GM18498 (cell line): ENCODE data around the gene TMEM82.

Source experiments
- ATAC-seq: cut with Tn5 transposase; IDR thresholded peaks from one replicate; pipeline ENCODE4 v1.9.1; 2021; ENCODE audit warnings: mild to moderate bottlenecking, moderate library complexity; ENCODE audit not compliant: unreplicated experiment

TMEM82 gene

GRCh38 chr1:15755646-15756040 lies 13.3 kb downstream of the TMEM82 start:
- no peak for ATAC-seq

- no peak for ATAC-seq
Observed at GRCh38 chr1:15756143-15757015, 14.1 kb downstream of the TMEM82 start.

GRCh38 chr1:15757016-15757543 lies 14.8 kb downstream of the TMEM82 start:
- ATAC-seq, result no peak

- no peak for ATAC-seq
Observed at GRCh38 chr1:15757575-15758342, 15.5 kb downstream of the TMEM82 start.

GRCh38 chr1:15758343-15758931 lies 16.1 kb downstream of the TMEM82 start, which contains the start of gene FBLIM1:
Gene FBLIM1 (plus strand): TSS chr1:15758795. CDS start chr1:15764984, 6,189 bp downstream.
- no peak for ATAC-seq

GRCh38 chr1:15758953-15759661 lies 16.8 kb downstream of the TMEM82 start:
- ATAC-seq, result no peak

GRCh38 chr1:15760520-15761211 lies 18.4 kb downstream of the TMEM82 start:
- no peak for ATAC-seq

- no peak for ATAC-seq
Observed at GRCh38 chr1:15761366-15762128, 19.2 kb downstream of the TMEM82 start.

- ATAC-seq, result no peak
Observed at GRCh38 chr1:15762546-15762945, 20.2 kb downstream of the TMEM82 start.

GRCh38 chr1:15764269-15764764 lies 22.0 kb downstream of the TMEM82 start:
- ATAC-seq, result no peak

- ATAC-seq, result no peak
Observed at GRCh38 chr1:15764890-15765289, 22.6 kb downstream of the TMEM82 start.

GRCh38 chr1:15765495-15766194 lies 23.3 kb downstream of the TMEM82 start:
- no peak for ATAC-seq

GRCh38 chr1:15767941-15768340 lies 25.6 kb downstream of the TMEM82 start:
- no peak for ATAC-seq

- ATAC-seq, result no peak
Observed at GRCh38 chr1:15768388-15768787, 26.1 kb downstream of the TMEM82 start.

- no peak for ATAC-seq
Observed at GRCh38 chr1:15770313-15770962, 28.1 kb downstream of the TMEM82 start.

- no peak for ATAC-seq
Observed at GRCh38 chr1:15771836-15772515, 29.7 kb downstream of the TMEM82 start.

- no peak for ATAC-seq
Observed at GRCh38 chr1:15775706-15776105, 33.4 kb downstream of the TMEM82 start.
